HG03354 (cell line): ENCODE measurements around the gene USP49.
"Not testable (repeated sequence)": the region's sequence is repeated elsewhere in the genome, so short reads cannot be mapped to it uniquely, and the experiment has no call there.

Source experiments
- ATAC-seq: cut with Tn5 transposase; IDR thresholded peaks from one replicate; pipeline ENCODE4 v1.9.1; 2021; ENCODE audit warnings: mild to moderate bottlenecking; ENCODE audit not compliant: unreplicated experiment, poor library complexity, severe bottlenecking

The USP49 gene

DNA sequence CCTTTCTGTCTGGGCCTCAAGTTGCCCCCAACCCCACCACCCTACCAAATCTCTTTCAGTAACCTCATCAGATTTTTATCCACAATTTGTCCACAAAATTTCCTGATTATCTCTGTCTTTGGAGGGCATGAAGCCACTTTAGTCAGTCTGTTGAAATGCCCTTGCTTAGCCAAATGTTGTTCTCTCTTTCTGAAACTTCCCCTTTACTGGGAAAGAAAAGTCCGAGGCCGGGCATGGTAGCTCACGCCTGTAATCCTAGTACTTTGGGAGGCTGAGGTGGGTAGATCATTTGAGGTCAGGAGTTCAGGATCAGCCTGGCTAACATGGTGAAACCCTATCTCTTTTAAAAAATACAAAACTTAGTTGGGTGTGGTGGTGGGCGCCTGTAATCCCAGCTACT is 73.9 kb downstream of the USP49 start:
- ATAC-seq, result no peak

DNA sequence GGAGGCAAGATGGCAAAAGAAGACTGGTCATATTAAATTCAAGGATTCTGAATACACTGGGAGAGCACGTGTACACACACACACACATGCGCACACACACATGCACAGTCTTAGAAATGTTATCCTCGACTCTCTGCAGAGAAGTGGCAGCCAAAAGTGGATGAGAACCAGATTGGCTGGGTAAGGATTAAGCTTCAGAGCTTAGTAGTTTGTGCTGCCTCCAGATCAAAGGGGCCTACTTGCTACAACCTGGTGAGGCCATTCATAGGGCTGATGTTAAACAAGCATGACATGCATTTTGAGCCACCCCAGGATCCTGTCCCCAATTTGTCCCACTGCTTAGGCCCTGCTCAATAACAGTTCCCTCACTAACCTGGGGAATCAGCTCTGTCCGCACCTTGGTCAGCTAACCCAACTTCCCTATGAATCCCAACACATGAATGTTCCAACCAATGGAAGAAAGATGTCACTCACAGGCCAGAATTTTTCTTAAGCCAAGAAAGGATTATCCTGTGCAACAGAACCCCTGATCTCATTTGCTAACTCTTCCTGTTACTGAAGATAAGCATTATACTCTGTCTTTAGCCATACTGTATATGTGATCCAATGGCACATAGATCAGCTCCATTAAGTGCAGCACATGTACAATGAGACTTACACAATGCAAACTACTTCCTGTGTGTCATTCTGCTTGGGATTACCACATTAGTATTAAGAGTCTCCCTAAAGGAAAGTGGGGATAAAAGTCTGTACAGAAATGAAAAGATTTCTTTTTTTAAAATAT is 76.7 kb downstream of the USP49 start:
- ATAC-seq, result no peak

DNA sequence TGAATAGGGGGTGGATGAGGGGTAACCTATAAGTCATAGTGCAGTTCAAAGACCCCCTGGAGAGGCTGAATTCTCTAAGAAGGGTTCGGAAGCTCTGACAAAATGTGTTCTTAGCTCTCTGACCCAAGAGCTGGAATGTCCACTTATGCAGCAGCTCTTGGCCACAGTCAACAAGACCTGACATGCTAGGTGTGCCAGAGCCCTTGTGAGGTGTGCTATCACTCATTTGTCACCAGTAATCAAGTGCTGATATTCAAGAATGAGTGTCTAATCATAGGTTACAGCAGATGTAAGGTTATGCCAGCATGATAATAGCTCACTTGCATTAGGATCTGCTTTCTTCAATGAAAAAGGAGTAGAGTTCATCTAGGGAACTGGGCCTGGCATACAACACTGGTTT is 79.6 kb downstream of the USP49 start:
- ATAC-seq, result no peak

DNA sequence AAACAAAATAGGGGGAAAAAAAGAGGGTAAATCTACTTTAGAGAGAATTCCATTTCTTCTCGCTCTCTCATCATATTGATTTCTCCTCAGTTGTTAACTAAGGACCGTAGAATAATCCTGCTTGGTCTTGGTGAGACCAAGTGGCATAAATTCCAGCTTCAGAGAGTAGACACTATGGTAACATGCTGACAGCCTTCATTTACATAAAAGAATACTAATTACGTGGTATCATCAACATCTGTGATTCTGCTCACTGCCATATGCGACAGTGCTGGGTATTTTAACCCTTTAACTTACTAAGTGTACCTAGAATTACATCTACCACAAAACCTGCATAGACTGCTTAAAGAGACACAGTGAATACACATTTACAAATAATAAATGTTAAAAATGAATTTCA is 80.5 kb downstream of the USP49 start:
- ATAC-seq, result no peak

DNA sequence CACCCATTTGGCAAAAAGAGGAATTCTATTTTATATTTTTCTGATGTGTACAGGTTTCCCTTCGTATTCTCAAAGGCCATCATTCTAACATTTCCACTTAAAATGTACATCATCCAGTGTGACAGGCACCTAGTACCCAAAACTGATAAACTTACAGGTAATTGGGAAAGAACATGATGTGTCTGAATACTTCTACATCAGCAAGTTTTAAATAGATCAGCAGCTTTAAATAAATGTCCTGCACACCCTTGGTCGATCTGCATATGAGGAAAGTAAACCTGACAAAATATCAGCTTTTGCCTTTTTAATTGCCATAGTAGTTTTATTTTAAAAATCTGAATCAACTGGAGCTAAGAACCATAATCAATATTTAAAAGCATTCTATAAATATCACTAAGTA is 81.2 kb downstream of the USP49 start:
- no peak for ATAC-seq

DNA sequence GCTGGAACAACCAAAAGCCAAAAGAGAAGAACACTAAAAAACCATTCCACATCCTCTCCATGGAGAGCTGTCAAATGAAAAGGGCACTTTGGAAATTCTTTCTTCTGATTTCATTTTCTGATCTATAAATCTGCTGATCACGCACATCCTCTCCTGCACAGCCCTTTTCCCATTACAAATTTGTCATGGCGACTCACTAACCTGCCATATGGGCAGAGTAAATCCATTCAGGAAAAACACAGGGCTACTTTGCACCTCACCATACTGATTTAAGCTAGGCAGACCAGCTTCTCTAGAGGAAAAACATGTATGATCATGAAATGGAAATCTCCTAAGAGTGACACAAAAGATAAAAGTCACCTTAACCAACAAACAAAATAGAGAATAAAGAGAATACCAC is 81.7 kb downstream of the USP49 start:
- no peak for ATAC-seq

DNA sequence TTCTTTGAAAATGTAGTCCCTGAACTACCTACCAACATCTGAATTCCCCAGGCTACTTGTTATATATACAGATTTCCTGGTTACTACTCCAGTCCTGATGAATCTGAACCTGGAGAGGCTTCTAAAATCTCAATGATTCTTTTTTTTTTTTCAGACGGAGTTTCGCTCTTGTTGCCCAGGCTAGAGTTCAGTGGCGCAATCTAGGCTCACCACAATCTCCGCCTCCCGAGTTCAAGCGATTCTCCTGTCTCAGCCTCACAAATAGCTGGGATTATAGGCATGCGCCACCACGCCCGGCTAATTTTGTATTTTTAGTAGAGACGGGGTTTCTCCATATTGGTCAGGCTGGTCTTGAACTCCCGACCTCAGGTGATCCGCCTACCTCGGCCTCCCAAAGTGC is 83.2 kb downstream of the USP49 start:
- ATAC-seq, result not testable (repeated sequence)

DNA sequence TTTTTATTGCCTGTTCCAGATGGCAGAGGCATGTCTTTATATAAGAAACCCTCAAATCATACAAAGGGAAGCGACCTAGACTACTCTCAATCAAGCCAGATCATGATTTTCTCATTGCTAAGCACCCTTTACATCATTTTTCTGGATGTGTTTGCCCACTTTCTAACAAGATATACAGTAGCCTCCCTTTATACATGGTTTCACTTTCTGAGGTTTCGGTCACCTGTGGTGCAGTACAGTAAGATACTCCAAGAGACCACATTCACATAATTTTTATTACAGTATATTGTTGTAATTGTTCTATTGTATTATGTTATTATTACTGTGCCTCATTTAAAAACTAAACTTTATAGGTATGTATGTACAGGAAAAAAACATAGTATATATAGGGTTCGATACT is 84.1 kb downstream of the USP49 start:
- ATAC-seq, result no peak

DNA sequence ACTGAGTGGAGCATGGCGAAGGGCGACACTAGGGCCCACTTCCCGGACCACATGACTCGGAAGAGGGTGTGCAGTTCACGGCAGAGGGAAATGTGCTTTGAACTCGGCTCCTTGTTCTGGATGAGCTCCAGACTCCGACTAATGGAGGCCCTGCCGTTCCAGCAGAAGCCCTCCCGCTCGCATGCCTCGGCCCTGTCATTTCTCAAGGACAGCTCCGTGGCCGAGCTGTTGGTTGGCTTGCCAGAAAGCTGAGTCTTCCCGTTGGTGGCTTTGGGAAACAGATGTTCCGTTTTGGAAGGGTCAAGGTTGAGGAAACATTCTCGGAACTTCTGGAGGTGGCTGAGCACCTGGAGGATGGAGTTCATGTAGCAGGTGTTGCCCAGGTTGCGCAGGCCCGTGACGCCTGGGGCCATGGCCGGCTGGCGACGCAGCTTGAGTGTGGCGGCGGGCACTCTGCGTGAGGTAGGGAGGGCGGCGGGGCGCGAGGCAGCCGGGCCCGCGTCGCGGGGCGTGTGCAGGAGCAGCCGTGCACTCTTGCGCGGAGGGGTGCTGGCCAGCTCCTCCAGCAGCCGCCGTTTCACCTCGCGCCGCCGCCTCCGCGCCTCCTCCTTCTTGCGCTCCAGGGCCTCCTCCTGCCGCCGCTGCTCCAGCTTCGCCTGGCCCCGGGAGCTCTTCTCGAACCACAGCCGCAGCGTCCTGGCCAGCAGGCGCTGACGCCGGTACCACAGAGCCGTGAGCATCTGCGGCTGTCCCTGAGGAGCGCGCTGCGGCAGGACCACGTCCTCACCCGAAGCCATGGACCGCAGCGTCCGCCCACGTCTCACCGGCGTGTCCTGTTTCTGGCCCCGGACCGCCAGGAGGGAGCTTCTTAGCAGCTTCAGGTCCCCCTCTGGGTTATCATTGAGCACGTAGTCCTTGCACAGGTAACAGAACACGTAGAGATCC is 89.1 kb downstream of the USP49 start:
- ATAC-seq, result no peak

DNA sequence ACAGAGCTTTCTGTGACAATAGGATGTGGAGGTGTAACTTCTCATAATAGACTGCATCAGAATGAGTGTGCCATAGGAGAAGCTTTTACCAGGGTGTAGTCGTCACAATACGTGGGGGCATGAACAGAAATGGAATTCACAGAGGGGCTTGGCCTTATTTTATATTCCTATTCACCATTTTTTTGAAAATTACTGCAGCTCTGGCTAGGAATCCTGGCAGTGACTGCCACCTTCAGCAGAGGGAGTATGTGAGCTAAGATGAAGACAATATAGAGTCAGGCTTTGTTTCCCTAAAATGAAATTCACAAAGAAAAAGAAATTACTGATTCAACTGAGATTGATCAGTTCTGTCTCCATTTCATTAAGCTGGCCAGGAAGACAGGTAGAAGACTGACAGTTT is 93.8 kb downstream of the USP49 start:
- no peak for ATAC-seq

DNA sequence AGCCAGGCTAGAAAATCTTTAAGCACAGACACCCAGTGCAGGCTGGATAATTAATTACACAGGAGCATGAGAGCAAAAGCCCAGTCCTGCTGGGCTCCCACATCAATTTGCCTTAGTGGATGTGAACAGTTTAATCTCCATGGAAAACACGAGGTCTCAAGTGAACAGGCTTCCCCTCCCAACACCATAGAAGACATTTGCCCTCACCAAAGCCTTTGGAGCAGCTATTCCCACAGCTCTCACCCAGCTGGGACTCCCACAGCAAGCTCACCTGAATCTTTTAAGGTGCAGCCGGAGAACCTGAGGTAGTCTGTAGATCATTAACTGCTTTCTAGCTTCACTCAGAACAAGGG is 95.6 kb downstream of the USP49 start:
- no peak for ATAC-seq

DNA sequence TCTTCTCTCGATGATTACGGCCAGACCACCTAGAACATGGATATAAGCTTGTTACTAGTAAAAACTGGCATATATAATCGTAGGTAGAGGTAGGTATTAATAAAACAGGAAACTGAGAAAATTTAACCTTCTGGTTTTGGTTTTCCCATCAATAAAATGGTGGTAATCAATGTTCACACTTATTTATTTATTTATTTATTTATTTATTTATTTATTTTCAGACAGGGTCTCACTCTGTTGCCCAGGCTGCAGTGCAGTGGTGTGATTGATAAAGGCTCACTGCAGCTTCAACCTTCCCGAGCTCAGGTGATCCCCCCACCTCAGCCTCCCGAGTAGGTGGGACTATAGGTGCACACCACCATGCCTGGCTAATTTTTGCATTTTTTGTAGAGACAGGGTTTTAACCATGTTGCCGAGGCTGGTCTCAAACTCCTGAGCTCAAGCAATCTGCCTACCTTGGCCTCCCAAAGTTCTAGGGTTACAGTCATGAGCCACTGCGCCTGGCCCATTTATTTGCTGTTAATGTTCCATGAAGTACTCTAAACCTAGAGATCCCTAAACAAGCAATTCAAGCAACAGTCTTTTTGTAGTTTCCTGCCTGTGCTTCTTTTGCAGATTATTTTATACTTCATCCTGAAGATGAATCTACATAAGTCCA is 96.1 kb downstream of the USP49 start:
- no peak for ATAC-seq

DNA sequence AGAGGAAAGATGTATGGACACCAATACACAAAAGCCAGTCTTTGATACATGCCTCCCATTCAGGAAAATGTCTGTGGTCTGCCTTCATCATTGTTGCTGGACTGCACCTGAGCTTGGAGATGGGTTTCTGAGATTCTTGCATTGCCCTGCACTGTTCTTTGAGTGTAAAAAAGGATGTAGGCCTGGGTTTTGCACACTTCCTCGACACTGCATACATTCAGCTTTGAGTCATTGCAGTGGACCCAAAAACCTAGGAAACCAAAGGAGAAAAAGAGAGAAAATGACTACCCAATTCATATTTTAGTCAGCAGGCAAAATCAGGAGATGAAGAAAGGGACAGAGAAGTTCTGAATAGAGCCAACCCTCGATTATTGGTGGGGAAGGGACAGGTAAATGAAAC is 98.7 kb downstream of the USP49 start:
- ATAC-seq, result no peak

DNA sequence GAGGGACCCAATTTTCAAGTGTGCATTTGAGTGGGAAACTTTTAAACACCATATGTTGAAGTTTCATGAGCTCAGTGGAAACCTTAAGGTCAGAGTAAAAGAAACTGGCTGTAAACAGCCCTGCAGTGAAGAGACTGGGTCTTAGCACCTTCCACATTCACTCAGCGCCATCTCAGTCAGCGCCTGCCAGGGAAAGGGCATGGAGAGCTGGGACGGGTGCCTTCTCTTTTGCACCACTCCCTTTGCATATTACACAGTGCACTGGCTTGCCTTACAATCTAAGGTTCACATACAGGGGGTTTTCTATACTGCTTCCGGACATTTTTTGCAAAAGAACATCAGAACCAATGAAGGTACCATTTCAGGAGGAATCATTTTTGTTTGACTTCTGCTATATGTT is 103.2 kb downstream of the USP49 start:
- ATAC-seq, result no peak

DNA sequence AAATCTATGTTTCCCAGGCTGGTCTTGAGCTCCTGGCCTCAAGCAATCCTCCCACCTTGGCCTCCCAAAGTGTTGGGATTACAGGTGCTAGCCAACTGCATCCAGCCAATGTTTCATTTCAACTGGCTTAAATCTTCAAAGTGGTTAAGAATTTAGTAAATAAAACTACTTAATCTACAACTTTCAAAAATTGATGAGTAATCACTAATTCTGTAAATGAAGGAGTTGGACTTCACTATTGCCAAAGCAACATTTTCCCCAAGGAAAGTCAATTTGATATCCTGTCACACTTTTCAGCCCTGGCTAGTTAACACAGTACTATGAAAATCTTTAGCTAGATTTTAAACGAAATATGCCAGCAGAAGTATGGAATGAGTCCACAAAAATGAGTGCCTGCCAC is 103.9 kb downstream of the USP49 start:
- no peak for ATAC-seq

DNA sequence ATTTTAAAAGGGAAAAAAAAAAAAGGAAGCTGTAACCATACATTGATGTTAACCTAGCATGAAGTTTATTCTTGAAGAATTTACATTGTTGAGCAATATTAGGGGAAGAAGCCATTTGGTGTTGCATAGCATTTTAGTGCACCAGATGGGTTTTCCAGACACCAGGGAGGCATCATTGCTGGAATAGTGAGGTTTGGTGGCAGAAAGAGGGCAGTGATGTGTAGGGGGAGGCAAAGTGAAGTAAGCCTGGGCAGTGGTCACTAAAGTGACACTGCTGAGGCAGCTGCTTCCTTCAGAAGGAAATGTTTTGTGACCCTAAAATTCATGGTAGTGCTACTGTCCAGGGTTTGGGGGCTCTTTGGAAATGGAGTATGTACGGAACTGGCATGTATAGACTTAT is 105.1 kb downstream of the USP49 start:
- no peak for ATAC-seq

DNA sequence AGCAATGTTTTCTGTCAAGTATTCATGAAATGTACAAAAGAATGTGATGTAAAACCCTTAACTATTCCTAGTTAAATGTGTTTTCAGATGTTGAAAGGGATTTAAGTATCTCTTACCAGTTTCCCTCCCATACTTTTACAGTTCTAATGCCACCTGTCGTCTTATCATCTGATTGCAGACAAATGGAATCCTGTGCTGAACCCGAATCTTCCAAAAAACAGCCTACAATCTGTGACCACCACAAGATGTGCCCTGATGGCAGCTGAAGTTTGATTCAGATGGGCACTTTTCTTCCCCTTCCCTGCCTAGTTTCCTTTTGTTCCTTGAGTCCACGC is 105.8 kb downstream of the USP49 start:
- ATAC-seq, result no peak

DNA sequence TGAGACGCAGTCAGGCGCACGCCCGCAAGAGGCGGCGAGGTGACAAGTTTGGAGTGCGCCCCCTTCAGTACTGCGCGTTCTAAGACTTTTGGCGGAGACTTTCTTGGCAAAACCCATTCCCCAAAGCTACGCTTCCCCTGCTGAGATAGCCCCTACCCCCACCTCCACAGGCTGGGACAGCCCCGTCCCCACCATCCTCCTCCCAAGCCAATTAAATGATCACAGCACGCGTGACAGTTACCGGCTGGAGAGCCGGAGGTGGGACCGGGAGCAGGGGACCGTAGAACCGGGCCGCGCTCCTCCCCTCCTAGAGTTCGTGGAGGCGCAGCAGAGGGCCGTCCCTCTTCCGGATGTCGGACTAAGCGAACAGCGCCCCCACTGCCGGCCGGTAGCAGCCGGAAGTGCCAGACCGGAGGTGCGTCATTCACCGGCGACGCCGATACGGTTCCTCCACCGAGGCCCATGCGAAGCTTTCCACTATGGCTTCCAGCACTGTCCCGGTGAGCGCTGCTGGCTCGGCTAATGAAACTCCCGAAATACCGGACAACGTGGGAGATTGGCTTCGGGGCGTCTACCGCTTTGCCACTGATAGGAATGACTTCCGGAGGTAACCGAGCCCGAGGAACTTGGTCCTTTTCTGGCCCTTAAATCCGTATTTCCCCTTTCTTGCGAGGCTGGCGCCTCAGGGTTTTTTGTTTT is 107.8 kb downstream of the USP49 start, which contains the start of gene TOMM6:
Gene TOMM6, plus strand, starts transcription at position 476 of the 699 bp plus-strand sequence. Its CDS starts 4 bp downstream, at position 480.
- peak; percentile 80 for ATAC-seq

DNA sequence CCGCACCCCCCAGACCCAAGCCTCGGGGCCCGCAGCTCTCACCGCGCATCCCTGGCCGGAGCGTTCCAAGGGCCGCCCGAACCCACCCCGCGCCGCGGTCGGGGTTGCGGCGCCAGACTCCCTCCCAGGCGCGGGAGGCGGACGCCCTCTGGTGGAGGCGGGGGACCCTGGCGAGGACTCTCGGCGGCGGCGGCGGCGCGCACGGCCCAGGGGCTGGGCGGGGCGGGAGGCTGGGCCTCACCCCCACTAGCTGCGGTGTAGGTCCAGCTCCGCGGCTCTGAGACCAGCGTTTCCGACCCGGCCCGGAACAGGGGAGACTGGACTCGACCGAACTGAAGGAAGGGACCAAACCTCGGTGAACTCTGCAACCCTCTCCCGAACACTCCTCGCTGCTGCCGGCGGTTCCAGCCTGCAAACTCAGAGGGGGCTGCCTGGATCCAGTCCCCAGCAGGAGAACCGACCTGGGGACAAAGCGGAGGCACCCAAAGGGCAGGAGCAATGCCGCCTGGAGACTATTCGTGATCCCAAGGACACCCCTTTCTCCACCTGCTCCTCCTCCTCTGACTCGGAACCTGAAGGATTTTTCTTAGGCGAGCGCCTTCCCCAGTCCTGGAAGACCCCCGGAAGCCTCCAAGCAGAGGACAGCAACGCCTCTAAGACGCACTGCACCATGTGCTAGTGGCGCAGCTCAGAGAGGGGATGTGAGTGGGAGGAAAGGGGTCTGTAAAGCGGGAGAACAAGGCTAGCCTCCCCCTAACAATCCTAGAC is 108.5 kb downstream of the USP49 start:
- ATAC-seq, result peak; percentile 67
